OCI-LY3 (cell line): Measurements from ENCODE around the gene RIF1.

Source experiments
- H2AFZ ChIP-seq: fragments of 200-600, 300-600 bp; shearing (Covaris generic); 2 replicates; pipeline ENCODE4 v1.6.0; 2014; ENCODE audit warnings: antibody characterized with exemption, low read depth, low read length
- H3K27ac ChIP-seq: fragments of 200-600, 300-600 bp; sonication (generic); 2 replicates; pipeline ENCODE4 v1.5.1; 2014; ENCODE audit warnings: mild to moderate bottlenecking, low read length, moderate library complexity, mixed read lengths
- H3K27me3 ChIP-seq: fragments of 200-600, 300-600 bp; sonication (generic); 2 replicates; pipeline ENCODE4 v1.6.1; 2014; ENCODE audit warnings: low read depth, low read length, mixed read lengths
- H3K36me3 ChIP-seq: fragments of 200-600, 300-600 bp; sonication (generic); replicated peaks from 2 replicates; pipeline ENCODE3; 2014; ENCODE audit warnings: low read depth, low read length, mixed read lengths
- H3K4me1 ChIP-seq: fragments of 300-600, 200-600 bp; sonication (generic); 2 replicates; pipeline ENCODE4 v1.6.1; 2014; ENCODE audit warnings: low read length, mixed read lengths
- H3K4me2 ChIP-seq: fragments of 200-600, 300-600 bp; sonication (generic); 2 replicates; pipeline ENCODE4 v1.6.1; 2014; ENCODE audit warnings: low read length, mixed read lengths
- H3K4me3 ChIP-seq: fragments of 300-600, 200-600 bp; sonication (generic); 2 replicates; pipeline ENCODE4 v1.5.1; 2014; ENCODE audit warnings: antibody characterized with exemption, mild to moderate bottlenecking, low read length, moderate library complexity
- H3K79me2 ChIP-seq: fragments of 300-600, 200-600 bp; shearing (Covaris generic); 2 replicates; pipeline ENCODE4 v1.6.1; 2014; ENCODE audit warnings: mild to moderate bottlenecking, low read length, mixed read lengths
- H3K9ac ChIP-seq: fragments of 300-600, 200-600 bp; shearing (Covaris generic); 2 replicates; pipeline ENCODE4 v1.6.0; 2014; ENCODE audit warnings: mild to moderate bottlenecking, low read length, moderate library complexity
- H3K9me3 ChIP-seq: fragments of 200-600, 300-600 bp; shearing (Covaris generic); 2 replicates; pipeline ENCODE4 v1.6.1; 2014; ENCODE audit warnings: low read length, mixed read lengths; ENCODE audit not compliant: insufficient read depth
- H4K20me1 ChIP-seq: fragments of 200-600, 300-600 bp; sonication (generic); 2 replicates; pipeline ENCODE4 v1.6.1; 2016; ENCODE audit warnings: low read length, mixed read lengths; ENCODE audit not compliant: insufficient read depth
- CTCF ChIP-seq: fragments of 200-600, 300-600 bp; sonication (generic); IDR thresholded peaks from 2 replicates; pipeline ENCODE4 v1.5.1; 2014; ENCODE audit warnings: antibody characterized with exemption, low read length, low read depth
- EZH2phosphoT487 ChIP-seq: fragments of 200-600 bp; shearing (Covaris generic); IDR thresholded peaks from 2 replicates; pipeline ENCODE4 v1.6.1; 2018; ENCODE audit warnings: antibody characterized with exemption, mixed run types, low read depth

The RIF1 gene

GRCh38 chr2:151409601-151410484, at the start of gene RIF1:
Gene RIF1 (plus strand): TSS chr2:151409902. CDS start chr2:151410424, 522 bp downstream.
- peaks cover 56% of the 10 kb centered on the region for H3K79me2 ChIP-seq

GRCh38 chr2:151361674-151362370, 47.9 kb upstream of the RIF1 start:
- H3K4me3 ChIP-seq = no peak overlapping the region
- H2AFZ ChIP-seq = no peak overlapping the region
- no peaks in the 10 kb centered on the region for H4K20me1 ChIP-seq
- H3K9me3 ChIP-seq = no peaks in the 10 kb centered on the region
- TF ChIP-seq EZH2phosphoT487 = no peak
- no peaks in the 10 kb centered on the region for H3K27me3 ChIP-seq
- peaks cover 8% of the 10 kb centered on the region for H3K4me1 ChIP-seq
- H3K36me3 ChIP-seq = no peaks in the 10 kb centered on the region
- H3K27ac ChIP-seq = no peak overlapping the region
- no peak overlapping the region for H3K4me2 ChIP-seq
- H3K9ac ChIP-seq = no peak overlapping the region
- H3K79me2 ChIP-seq = no peaks in the 10 kb centered on the region

More at GRCh38 chr2:151409601-151410484, at the start of gene RIF1:
- peaks cover 24% of the 10 kb centered on the region for H3K36me3 ChIP-seq
- no peaks in the 10 kb centered on the region for H3K27me3 ChIP-seq
- no peaks in the 10 kb centered on the region for H3K9me3 ChIP-seq
- H3K4me3 ChIP-seq = peak within 1 kb of the TSS; percentile 98
- peak within 1 kb of the TSS; percentile 98 for H3K9ac ChIP-seq
- peak within 1 kb of the TSS; percentile 100 for H2AFZ ChIP-seq
- TF ChIP-seq CTCF = peak; percentile 63
- TF ChIP-seq EZH2phosphoT487 = no peak
- peaks cover 12% of the 10 kb centered on the region for H3K4me1 ChIP-seq
- peak within 1 kb of the TSS; percentile 76 for H3K27ac ChIP-seq
- no peaks in the 10 kb centered on the region for H4K20me1 ChIP-seq
- peak within 1 kb of the TSS; percentile 95 for H3K4me2 ChIP-seq

- Histone ChIP-seq H4K20me1 (no peaks in the 10 kb centered on the region), H3K79me2 (no peaks in the 10 kb centered on the region), H3K4me3 (no peak overlapping the region), H3K9me3 (no peaks in the 10 kb centered on the region), H3K4me2 (peak overlapping the region; percentile 16; the same call in 1 of the 2 replicates), H3K4me1 (peaks cover 8% of the 10 kb centered on the region), H3K36me3 (no peaks in the 10 kb centered on the region), H3K27me3 (no peaks in the 10 kb centered on the region), H3K9ac (no peak overlapping the region), H2AFZ (peak overlapping the region; percentile 43; the same call in 1 of the 2 replicates), H3K27ac (no peak overlapping the region)
- TF ChIP-seq CTCF (no peak), EZH2phosphoT487 (no peak)
These were observed 46.0 kb upstream of the RIF1 start for GRCh38 chr2:151363709-151364108.

GRCh38 chr2:151367571-151367970, 42.1 kb upstream of the RIF1 start:
- Histone ChIP-seq H3K4me2 (no peak overlapping the region), H3K4me3 (no peak overlapping the region), H3K9ac (no peak overlapping the region), H3K27ac (no peak overlapping the region), H2AFZ (no peak overlapping the region), H3K27me3 (no peaks in the 10 kb centered on the region), H3K36me3 (no peaks in the 10 kb centered on the region), H3K4me1 (peaks cover 8% of the 10 kb centered on the region), H4K20me1 (no peaks in the 10 kb centered on the region), H3K79me2 (no peaks in the 10 kb centered on the region), H3K9me3 (no peaks in the 10 kb centered on the region)
- no peak for TF ChIP-seq EZH2phosphoT487
- no peak for TF ChIP-seq CTCF
